ENCODE results near the gene ARMS2. TPM values are rescaled to one million over a fixed set of nuclear protein-coding genes. Genes with fewer than 3 reads are reported as not detected.

The ARMS2 gene
- total and polyA plus RNA-seq, 2 of the 13 experiments (the other 11 are each of a cell fraction or from before 2014, with no cell fraction given): not detected

GRCh38 chr10:122497241-122497640, 42.8 kb downstream of the ARMS2 start:
- Histone ChIP-seq H3K27ac (ENCODE audit: extremely low read length, insufficient read depth, low read length) (no peak overlapping the region), H3K9ac (ENCODE audit: insufficient read depth, low read depth, low read length) (no peak overlapping the region), H3K9me3 (ENCODE audit: low read length) (no peaks in the 10 kb centered on the region), H3K4me2 (ENCODE audit: low read depth, low read length) (no peak overlapping the region), H3K79me2 (ENCODE audit: insufficient read depth, low read length) (no peaks in the 10 kb centered on the region), H2AFZ (ENCODE audit: low read length) (no peak overlapping the region), H3K4me1 (ENCODE audit: insufficient read depth, low read length) (no peaks in the 10 kb centered on the region), H3K4me3 (replicated peaks in 1 of 3; ENCODE audit: insufficient read depth in 1 of 3, low read depth in 2 of 3, low read length in 3 of 3) (no peak overlapping the region), H3K27me3 (ENCODE audit: control insufficient read depth in 1 of 2, insufficient read depth in 2 of 2, low read length in 2 of 2) (peaks cover 1 to 49% of the 10 kb centered on the region in 2 experiments; a peak in 3 of 5 replicates), H3K36me3 (replicated peaks in 1 of 2; ENCODE audit: control insufficient read depth in 1 of 2, insufficient read depth in 2 of 2, low read length in 2 of 2) (no peaks in the 10 kb centered on the region), H4K20me1 (ENCODE audit: insufficient read depth, low read length) (no peaks in the 10 kb centered on the region)
- ATAC-seq (no peak), FAIRE-seq (no peak), DNase-seq (ENCODE audit: low spot score) (no peak)
- ChIA-PET POLR2A (no interaction called here), CTCF (ENCODE audit: low intra/inter-chr PET ratio, low total read pairs) (no interaction called here)
- 0% methylated on average over 1 of the region's 2 CpGs for WGBS (ENCODE audit: low lambda C conversion rate)
- in situ Hi-C loops (cut with HindIII; ENCODE audit: extremely low pct_ligation_motif_present, low pct_unique_long_range_greater_than_20kb) (no loop called here), intact Hi-C loops (cut with micrococcal nuclease; ENCODE audit: unreplicated experiment) (no loop called here)
- TF ChIP-seq, protein P1, sequence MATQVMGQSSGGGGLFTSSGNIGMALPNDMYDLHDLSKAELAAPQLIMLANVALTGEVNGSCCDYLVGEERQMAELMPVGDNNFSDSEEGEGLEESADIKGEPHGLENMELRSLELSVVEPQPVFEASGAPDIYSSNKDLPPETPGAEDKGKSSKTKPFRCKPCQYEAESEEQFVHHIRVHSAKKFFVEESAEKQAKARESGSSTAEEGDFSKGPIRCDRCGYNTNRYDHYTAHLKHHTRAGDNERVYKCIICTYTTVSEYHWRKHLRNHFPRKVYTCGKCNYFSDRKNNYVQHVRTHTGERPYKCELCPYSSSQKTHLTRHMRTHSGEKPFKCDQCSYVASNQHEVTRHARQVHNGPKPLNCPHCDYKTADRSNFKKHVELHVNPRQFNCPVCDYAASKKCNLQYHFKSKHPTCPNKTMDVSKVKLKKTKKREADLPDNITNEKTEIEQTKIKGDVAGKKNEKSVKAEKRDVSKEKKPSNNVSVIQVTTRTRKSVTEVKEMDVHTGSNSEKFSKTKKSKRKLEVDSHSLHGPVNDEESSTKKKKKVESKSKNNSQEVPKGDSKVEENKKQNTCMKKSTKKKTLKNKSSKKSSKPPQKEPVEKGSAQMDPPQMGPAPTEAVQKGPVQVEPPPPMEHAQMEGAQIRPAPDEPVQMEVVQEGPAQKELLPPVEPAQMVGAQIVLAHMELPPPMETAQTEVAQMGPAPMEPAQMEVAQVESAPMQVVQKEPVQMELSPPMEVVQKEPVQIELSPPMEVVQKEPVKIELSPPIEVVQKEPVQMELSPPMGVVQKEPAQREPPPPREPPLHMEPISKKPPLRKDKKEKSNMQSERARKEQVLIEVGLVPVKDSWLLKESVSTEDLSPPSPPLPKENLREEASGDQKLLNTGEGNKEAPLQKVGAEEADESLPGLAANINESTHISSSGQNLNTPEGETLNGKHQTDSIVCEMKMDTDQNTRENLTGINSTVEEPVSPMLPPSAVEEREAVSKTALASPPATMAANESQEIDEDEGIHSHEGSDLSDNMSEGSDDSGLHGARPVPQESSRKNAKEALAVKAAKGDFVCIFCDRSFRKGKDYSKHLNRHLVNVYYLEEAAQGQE (IDR thresholded peaks at IDR 0.05; ENCODE audit: borderline replicate concordance in 1 of 2, low read depth in 1 of 2, low read length in 2 of 2): no peak
- no TSS peak for BruUV-seq (replicated peaks)

DNA sequence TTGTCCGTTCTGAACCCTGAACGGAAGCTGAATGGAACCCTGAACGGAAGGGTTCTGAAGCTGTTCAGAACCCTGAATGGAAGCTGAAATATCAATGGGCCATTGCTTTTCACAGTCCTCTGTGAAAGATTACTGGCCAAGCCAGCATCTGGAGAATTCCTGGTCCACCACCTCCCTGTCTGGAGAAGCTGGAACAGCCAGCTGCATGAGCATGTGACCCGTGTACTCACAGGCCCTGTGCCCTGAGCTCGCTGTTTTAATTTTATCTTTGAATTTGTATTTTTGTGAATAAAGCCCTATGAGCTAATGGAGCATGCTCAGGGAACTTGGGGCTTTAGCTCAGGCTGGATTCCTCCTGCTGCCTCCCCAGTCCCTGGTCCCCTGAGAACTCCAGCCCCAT, 44.1 kb downstream of the ARMS2 start:
- Histone ChIP-seq H3K9ac (ENCODE audit: insufficient read depth, low read depth, low read length) (no peak overlapping the region), H3K27ac (ENCODE audit: extremely low read length, insufficient read depth, low read length) (no peak overlapping the region), H3K36me3 (replicated peaks in 1 of 2; ENCODE audit: control insufficient read depth in 1 of 2, insufficient read depth in 2 of 2, low read length in 2 of 2) (no peaks in the 10 kb centered on the region), H3K9me3 (ENCODE audit: low read length) (no peaks in the 10 kb centered on the region), H3K4me2 (ENCODE audit: low read depth, low read length) (no peak overlapping the region), H3K79me2 (ENCODE audit: insufficient read depth, low read length) (no peaks in the 10 kb centered on the region), H4K20me1 (ENCODE audit: insufficient read depth, low read length) (no peaks in the 10 kb centered on the region), H2AFZ (ENCODE audit: low read length) (no peak overlapping the region), H3K4me3 (replicated peaks in 1 of 3; ENCODE audit: insufficient read depth in 1 of 3, low read depth in 2 of 3, low read length in 3 of 3) (no peak overlapping the region), H3K4me1 (ENCODE audit: insufficient read depth, low read length) (no peaks in the 10 kb centered on the region), H3K27me3 (ENCODE audit: control insufficient read depth in 1 of 2, insufficient read depth in 2 of 2, low read length in 2 of 2) (peaks cover 0 to 40% of the 10 kb centered on the region in 2 experiments; a peak in 3 of 5 replicates)
- DNase-seq (ENCODE audit: low spot score) (no peak), FAIRE-seq (no peak), ATAC-seq (no peak)
- intact Hi-C loops (cut with micrococcal nuclease; ENCODE audit: unreplicated experiment): no loop called here
- in situ Hi-C loops (cut with HindIII; ENCODE audit: extremely low pct_ligation_motif_present, low pct_unique_long_range_greater_than_20kb): no loop called here
- ChIA-PET POLR2A (no interaction called here), CTCF (ENCODE audit: low intra/inter-chr PET ratio, low total read pairs) (no interaction called here)
- TF ChIP-seq, protein P2, sequence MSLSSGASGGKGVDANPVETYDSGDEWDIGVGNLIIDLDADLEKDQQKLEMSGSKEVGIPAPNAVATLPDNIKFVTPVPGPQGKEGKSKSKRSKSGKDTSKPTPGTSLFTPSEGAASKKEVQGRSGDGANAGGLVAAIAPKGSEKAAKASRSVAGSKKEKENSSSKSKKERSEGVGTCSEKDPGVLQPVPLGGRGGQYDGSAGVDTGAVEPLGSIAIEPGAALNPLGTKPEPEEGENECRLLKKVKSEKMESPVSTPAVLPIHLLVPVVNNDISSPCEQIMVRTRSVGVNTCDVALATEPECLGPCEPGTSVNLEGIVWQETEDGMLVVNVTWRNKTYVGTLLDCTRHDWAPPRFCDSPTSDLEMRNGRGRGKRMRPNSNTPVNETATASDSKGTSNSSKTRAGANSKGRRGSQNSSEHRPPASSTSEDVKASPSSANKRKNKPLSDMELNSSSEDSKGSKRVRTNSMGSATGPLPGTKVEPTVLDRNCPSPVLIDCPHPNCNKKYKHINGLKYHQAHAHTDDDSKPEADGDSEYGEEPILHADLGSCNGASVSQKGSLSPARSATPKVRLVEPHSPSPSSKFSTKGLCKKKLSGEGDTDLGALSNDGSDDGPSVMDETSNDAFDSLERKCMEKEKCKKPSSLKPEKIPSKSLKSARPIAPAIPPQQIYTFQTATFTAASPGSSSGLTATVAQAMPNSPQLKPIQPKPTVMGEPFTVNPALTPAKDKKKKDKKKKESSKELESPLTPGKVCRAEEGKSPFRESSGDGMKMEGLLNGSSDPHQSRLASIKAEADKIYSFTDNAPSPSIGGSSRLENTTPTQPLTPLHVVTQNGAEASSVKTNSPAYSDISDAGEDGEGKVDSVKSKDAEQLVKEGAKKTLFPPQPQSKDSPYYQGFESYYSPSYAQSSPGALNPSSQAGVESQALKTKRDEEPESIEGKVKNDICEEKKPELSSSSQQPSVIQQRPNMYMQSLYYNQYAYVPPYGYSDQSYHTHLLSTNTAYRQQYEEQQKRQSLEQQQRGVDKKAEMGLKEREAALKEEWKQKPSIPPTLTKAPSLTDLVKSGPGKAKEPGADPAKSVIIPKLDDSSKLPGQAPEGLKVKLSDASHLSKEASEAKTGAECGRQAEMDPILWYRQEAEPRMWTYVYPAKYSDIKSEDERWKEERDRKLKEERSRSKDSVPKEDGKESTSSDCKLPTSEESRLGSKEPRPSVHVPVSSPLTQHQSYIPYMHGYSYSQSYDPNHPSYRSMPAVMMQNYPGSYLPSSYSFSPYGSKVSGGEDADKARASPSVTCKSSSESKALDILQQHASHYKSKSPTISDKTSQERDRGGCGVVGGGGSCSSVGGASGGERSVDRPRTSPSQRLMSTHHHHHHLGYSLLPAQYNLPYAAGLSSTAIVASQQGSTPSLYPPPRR (CRISPR knock-in tag; IDR thresholded peaks at IDR 0.05; ENCODE audit: borderline replicate concordance): no peak
- no peak for TF ChIP-seq ZNF441 (CRISPR knock-in tag; IDR thresholded peaks at IDR 0.05; ENCODE audit: borderline replicate concordance)
- BruUV-seq (replicated peaks): no TSS peak
- WGBS (ENCODE audit: low lambda C conversion rate): 41% methylated on average over 5 of the region's 5 CpGs

Data from HepG2 (cell line).